Neural cell (in vitro differentiated cells): ENCODE data around the gene DACT2.

Source experiments
- EZH2 ChIP-seq: fragments of 200-600, 300-800 bp; shearing (Covaris generic), sonication (generic); IDR thresholded peaks from 2 replicates; pipeline ENCODE4 v1.6.1; 2014; ENCODE audit warnings: antibody characterized with exemption, low read length, borderline replicate concordance, mild to moderate bottlenecking; ENCODE audit not compliant: insufficient read depth, poor library complexity, severe bottlenecking
- RAD21 ChIP-seq: fragments of 450-650 bp; conservative IDR thresholded peaks from 2 replicates; pipeline ENCODE4 v1.6.1; 2014; ENCODE audit warnings: antibody characterized with exemption, mild to moderate bottlenecking, moderate library complexity
- TAF1 ChIP-seq: IDR thresholded peaks from 2 replicates; pipeline ENCODE4 v1.6.1; 2012; ENCODE audit warnings: low read depth
- TF ChIP-seq, protein P1 (sequence below): fragments of 450-650 bp; IDR thresholded peaks from 2 replicates; pipeline ENCODE4 v1.5.1; 2014; ENCODE audit warnings: antibody characterized with exemption, mild to moderate bottlenecking, moderate library complexity; ENCODE audit not compliant: poor library complexity, severe bottlenecking

DNA sequence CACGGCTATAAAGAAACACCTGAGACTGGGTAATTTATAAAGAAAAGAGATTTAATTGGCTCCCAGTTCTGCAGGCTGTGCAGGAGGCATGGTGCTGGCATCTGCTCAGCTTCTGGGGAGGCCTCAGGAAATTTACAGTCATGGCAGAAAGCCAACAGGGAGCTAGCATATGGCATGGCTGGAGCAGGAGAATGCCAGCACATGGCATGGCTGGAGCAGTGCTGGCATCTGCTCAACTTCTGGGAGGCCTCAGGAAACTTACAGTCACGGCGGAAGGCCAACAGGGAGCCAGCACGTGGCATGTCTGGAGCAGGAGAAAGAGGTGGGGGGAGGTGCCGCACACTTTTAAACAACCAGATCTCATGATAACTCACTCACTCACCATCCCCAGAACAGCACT is 32.5 kb upstream of the DACT2 start:
- no peak for TF ChIP-seq EZH2
- TF ChIP-seq RAD21: no peak
- TF ChIP-seq, protein P1, sequence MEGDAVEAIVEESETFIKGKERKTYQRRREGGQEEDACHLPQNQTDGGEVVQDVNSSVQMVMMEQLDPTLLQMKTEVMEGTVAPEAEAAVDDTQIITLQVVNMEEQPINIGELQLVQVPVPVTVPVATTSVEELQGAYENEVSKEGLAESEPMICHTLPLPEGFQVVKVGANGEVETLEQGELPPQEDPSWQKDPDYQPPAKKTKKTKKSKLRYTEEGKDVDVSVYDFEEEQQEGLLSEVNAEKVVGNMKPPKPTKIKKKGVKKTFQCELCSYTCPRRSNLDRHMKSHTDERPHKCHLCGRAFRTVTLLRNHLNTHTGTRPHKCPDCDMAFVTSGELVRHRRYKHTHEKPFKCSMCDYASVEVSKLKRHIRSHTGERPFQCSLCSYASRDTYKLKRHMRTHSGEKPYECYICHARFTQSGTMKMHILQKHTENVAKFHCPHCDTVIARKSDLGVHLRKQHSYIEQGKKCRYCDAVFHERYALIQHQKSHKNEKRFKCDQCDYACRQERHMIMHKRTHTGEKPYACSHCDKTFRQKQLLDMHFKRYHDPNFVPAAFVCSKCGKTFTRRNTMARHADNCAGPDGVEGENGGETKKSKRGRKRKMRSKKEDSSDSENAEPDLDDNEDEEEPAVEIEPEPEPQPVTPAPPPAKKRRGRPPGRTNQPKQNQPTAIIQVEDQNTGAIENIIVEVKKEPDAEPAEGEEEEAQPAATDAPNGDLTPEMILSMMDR: no peak
- no peak for TF ChIP-seq TAF1
